Measurements from ENCODE around the gene DENND4A.
"Not testable (repeated sequence)": the region's sequence is repeated elsewhere in the genome, so short reads cannot be mapped to it uniquely, and the experiment has no call there.

DENND4A gene

DNA sequence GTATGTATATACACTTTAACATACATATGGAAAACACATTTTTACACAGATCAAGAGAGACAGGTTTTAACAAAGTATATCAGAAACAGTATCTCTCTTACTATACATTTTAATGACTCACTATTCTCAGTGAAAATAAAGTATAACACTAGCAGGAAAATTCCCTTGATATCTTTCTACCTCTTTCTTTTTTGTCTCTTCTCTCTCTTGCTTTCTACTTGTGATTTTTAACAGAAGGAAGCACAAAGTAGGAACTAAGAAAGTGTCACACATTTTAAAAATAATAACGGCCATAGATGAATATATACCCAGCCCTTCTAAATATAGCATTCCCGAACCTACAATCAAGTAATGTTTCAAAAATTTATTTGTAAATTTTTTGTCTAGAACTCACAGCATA lies 4.8 kb downstream of the DENND4A start:
- DNase-seq = no peak

- DNase-seq = no peak
Observed at GRCh38 chr15:65785151-65785550, 6.9 kb downstream of the DENND4A start.

- DNase-seq = no peak
Observed at GRCh38 chr15:65783872-65784271, 8.2 kb downstream of the DENND4A start.

GRCh38 chr15:65782096-65782495 lies 10.0 kb downstream of the DENND4A start:
- DNase-seq = no peak

DNA sequence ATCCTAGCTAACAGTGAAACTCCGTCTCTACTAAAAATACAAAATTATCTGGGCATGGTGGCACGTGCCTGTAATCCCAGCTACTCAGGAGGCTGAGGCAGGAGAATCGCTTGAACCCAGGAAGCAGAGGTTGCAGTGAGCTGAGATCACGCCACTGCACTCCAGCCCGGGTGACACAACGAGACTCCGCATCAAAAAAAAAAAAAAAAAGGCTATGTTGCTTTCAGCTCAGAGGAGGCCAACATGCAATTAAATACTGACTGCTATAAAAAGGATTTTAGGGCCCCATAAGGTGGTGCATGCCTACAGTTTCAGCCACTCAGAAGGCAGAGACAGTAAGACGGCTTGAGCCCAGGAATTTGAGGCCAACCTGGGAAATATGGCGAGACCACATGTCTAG lies 13.4 kb downstream of the DENND4A start:
- not testable (repeated sequence) for DNase-seq

DNA sequence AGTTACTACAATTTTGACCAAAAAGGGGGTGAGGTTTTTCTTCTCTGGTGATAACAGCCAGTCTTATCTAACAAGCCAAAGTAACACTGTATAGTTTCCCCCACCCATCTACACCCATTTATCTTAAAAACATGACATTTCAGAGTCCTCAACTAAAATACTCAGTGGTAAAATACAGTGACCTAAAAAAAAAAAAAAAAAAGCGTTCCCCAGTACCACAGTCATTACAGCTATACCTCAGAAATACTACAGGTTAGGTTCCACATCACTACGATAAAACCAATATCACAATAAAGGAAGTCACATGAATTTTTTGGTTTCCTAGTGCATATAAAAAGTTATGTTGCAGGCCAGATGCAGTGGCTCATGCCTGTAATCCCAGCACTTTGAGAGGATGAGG lies 13.8 kb downstream of the DENND4A start:
- no peak for DNase-seq

GRCh38 chr15:65777843-65778242 lies 14.2 kb downstream of the DENND4A start:
- no peak for DNase-seq

- no peak for DNase-seq
Observed at GRCh38 chr15:65777053-65777452, 15.0 kb downstream of the DENND4A start.

GRCh38 chr15:65773386-65774111 lies 18.5 kb downstream of the DENND4A start:
- DNase-seq = no peak

GRCh38 chr15:65772930-65773329 lies 19.2 kb downstream of the DENND4A start:
- no peak for DNase-seq

GRCh38 chr15:65771870-65772269 lies 20.2 kb downstream of the DENND4A start:
- no peak for DNase-seq

DNA sequence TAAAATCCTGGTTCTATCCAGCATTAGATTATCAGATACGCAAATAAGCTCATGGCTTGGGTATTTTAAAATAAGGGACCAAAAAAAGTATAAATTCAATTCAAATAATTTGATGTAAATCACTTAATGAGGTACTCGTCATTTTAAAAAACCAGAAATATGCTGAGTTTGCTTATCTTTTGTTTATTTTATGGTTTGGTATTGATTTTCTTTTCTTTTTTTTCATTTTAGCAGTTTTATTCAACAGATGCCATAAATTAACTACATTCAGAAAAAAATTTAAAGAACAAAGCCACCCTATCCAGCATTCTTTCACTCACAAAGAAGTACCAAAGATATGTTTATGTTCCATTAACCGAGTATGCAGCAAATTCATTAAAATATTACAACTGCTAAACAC lies 22.6 kb downstream of the DENND4A start:
- DNase-seq = no peak

DNA sequence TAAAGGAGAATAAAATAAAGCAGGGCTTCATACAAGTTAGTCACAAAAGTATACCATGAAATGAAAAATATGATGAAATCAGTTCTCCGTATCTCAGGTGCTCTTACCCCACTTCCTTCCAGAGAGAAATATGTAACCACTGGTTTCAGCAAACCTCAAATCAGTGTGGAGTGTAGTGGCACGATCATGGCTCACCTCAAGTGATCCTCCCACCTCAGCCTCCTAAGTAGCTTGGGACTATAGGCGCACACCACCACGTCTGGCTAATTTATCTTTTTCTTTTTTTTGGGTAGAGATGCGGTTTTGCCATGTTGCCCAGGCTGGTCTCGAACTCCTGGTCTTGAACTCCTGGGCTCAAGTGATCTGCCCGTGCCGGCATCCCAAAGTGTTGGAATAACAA lies 24.2 kb downstream of the DENND4A start:
- no peak for DNase-seq

- DNase-seq = no peak
Observed at GRCh38 chr15:65767264-65767595, 24.9 kb downstream of the DENND4A start.

DNA sequence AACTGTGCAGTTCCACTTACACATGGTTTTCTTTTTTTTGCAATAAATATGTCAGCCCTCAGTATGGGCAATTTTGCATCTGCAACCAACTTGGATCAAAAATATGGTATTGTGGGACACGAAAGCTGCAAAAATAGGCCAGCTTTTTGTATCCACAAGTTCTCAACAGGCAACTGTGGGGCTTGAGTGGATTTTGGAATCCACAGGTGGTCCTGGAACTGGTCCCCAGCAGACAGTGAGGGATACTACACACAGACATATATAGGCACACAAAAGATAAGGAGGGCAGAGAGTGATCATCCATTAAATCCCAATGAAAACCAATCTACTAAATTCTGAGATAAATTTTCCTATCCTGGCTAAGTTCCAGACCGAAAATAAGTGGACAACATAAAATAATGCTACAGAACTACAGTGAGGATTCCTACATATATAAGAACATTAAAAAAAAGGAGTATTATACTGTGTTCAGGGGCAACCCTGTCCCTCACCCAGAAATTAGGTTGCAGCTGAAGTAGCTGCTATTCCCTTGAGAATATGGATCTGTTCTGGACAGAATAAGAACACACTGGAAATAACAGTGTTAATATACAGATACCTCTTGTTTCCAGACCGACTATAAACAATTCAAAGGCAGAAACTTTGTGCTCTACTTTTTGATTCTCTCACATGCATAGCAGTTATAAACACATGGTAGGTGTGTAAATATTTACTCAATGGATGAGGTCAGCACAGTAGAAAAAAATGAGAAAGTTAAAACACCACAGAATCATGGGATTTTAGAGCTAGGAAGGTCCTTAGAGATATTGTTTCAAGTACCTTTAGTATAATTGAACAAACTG lies 25.4 kb downstream of the DENND4A start:
- DNase-seq = no peak

- DNase-seq = no peak
Observed at GRCh38 chr15:65765106-65765505, 27.0 kb downstream of the DENND4A start.

- DNase-seq = no peak
Observed at GRCh38 chr15:65762914-65763787, 28.9 kb downstream of the DENND4A start.

DNA sequence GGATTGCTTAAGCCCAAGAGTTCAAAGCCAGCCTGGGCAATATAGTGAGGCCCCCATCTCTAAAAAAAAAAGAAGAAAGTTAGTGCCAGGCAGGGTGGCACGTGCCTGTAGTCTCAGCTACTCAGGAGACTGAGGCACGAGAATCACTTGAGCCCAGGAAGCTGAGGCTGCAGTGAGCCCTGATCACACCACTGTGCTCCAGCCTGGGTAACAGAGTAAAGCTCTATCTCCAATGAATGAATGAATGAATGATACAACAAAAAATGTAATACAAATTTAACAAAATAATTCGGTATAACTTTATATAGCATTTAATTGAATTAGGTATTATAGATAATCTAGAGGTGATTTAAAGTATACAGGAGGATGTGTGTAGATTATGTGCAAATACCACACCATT lies 29.7 kb downstream of the DENND4A start:
- no peak for DNase-seq

GRCh38 chr15:65761210-65761926 lies 30.7 kb downstream of the DENND4A start:
- DNase-seq = no peak

DNA sequence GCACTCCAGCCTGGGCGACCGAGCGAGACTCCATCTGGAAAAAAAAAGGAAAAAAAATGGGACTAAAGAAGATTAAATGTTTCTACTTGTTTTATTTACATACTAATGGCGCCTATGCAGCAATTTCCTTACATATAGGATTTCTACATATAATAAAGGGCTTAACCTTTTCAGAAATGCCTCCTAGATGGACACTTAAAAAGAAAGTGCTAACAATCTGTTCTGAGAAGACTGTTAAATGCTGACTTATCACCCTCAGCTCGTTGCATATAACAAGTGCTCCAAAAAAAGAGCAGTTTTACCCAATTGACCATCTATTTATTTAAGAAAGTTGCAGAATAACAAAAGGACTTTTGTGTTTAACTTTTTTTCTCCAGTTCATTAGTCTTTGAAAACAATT lies 32.7 kb downstream of the DENND4A start:
- DNase-seq = no peak

DNA sequence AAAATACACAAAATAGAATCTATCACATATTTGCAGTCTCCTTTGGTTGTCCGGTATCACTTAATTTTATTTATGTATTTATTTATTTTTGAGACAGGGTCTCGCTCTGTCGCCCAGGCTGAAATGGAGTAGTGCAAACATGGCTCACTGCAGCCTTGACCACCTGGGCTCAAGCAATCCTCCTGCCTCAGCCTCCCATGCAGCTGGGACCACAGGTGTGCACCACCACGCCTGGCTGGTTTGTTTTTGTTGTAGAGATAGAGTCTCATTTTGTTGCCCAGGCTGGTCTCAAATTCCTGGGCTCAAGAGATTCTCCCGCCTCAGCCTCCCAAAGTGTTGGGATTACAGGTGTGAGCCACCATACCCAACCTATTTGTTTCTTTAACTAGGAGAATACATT lies 33.9 kb downstream of the DENND4A start:
- DNase-seq = no peak

DNA sequence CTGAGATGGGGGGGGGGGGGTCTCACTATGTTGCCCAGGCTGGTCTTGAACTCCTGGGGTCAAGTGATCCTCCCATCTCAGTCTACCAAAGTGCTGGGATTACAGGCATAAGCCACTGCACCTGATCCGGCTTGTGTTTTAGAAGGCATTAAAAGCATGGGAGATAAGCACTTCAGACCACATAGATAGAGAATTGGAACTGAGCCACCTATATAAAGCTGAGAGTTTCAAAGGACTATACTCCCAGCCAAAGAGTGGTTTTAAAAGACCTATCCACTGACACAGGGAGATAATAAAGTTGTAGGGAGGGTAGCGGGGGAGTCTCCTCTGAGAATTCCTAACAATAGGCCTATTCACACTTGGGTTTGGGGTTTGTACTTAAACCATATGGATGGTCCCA lies 34.8 kb downstream of the DENND4A start:
- no peak for DNase-seq

All from activated gamma-delta T cell (primary cell).